Activated naive CD4-positive, alpha-beta T cell treated with anti-CD3 and anti-CD28 coated beads for 36 hours (primary cell): ENCODE data around the gene AMER2. TPM values are rescaled to one million over a fixed set of nuclear protein-coding genes. Genes with fewer than 3 reads are reported as not detected.

Experiments used
- CTCF ChIA-PET: fragments of 350-600 bp; sonication (Branson Sonifier 250); formaldehyde crosslinking; loops from one replicate; lab custom pipeline; 2021; ENCODE audit warnings: antibody characterized with exemption; lab: Charles Lee
- DNase-seq: peaks from one replicate; pipeline ENCODE4 v3.0.0-alpha.2; 2020
- H3K27ac Mint-ChIP-seq: one replicate; pipeline ENCODE4 v1.8.0; 2021; ENCODE audit warnings: mild to moderate bottlenecking, mixed read lengths
- H3K27me3 Mint-ChIP-seq: one replicate; pipeline ENCODE4 v1.8.0; 2021; ENCODE audit warnings: low read depth, mixed read lengths
- H3K36me3 Mint-ChIP-seq: one replicate; pipeline ENCODE4 v1.8.0; 2021; ENCODE audit warnings: low read depth, mixed read lengths
- H3K4me1 Mint-ChIP-seq: one replicate; pipeline ENCODE4 v1.8.0; 2021; ENCODE audit warnings: low read depth, mixed read lengths
- H3K4me3 Mint-ChIP-seq: one replicate; pipeline ENCODE4 v1.8.0; 2021; ENCODE audit warnings: mild to moderate bottlenecking, moderate library complexity, mixed read lengths
- H3K9me3 Mint-ChIP-seq: one replicate; pipeline ENCODE4 v1.8.0; 2021; ENCODE audit warnings: mixed read lengths
- intact Hi-C: fragments of 100-400 bp; cut with micrococcal nuclease; formaldehyde crosslinking; loops from one replicate; pipeline ENCODE4 v1.15.1; 2023
- total RNA-seq, 2 experiments: library from RNA; stranded (reverse); gene quantifications; one replicate each; pipeline ENCODE4 v1.2.3, GENCODE V29; 2021

The AMER2 gene, protein sequence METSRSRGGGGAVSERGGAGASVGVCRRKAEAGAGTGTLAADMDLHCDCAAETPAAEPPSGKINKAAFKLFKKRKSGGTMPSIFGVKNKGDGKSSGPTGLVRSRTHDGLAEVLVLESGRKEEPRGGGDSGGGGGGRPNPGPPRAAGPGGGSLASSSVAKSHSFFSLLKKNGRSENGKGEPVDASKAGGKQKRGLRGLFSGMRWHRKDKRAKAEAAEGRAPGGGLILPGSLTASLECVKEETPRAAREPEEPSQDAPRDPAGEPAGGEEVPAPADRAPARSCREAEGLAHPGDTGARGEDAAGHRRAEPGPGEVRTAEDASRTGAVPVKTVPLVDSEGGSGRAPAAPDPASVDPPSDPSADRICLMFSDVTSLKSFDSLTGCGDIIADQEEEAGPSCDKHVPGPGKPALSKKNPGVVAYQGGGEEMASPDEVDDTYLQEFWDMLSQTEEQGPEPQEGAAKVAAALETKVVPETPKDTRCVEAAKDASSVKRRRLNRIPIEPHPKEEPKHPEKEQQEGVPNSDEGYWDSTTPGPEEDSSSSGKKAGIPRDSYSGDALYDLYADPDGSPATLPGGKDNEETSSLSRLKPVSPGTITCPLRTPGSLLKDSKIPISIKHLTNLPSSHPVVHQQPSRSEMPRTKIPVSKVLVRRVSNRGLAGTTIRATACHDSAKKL
- not detected for total RNA-seq

- H3K4me1 Mint-ChIP-seq: peaks cover 11% of the 10 kb centered on the region
- intact Hi-C loops: no loop called here
- no peaks in the 10 kb centered on the region for H3K36me3 Mint-ChIP-seq
- peak within 1 kb of the TSS; percentile 63 for H3K4me3 Mint-ChIP-seq
- CTCF ChIA-PET: no interaction called here
- peaks cover 61% of the 10 kb centered on the region for H3K27me3 Mint-ChIP-seq
- no peak within 1 kb of the TSS for H3K27ac Mint-ChIP-seq
- DNase-seq: peak; percentile 10
- no peaks in the 10 kb centered on the region for H3K9me3 Mint-ChIP-seq
Observed at GRCh38 chr13:25171517-25172302, at the start of gene AMER2. Gene AMER2 (minus strand): TSS chr13:25172288. CDS start chr13:25171619, 669 bp downstream.

GRCh38 chr13:25218019-25218418 is 45.9 kb upstream of the AMER2 start:
- Mint-ChIP-seq H3K36me3 (no peaks in the 10 kb centered on the region), H3K4me1 (no peaks in the 10 kb centered on the region), H3K27me3 (peaks cover 8% of the 10 kb centered on the region), H3K27ac (no peak overlapping the region), H3K9me3 (no peaks in the 10 kb centered on the region), H3K4me3 (no peak overlapping the region)
- CTCF ChIA-PET: interaction anchor here (1.0 kb wide), 1 partner anchor 153 kb away, joined by 4 read pairs; no protein-coding TSS in a partner anchor
- DNase-seq: no peak
- intact Hi-C loops: loop anchor here (5.0 kb wide), 1 partner anchor 69 kb away; the partner anchor contains the start of gene MTMR6

DNA sequence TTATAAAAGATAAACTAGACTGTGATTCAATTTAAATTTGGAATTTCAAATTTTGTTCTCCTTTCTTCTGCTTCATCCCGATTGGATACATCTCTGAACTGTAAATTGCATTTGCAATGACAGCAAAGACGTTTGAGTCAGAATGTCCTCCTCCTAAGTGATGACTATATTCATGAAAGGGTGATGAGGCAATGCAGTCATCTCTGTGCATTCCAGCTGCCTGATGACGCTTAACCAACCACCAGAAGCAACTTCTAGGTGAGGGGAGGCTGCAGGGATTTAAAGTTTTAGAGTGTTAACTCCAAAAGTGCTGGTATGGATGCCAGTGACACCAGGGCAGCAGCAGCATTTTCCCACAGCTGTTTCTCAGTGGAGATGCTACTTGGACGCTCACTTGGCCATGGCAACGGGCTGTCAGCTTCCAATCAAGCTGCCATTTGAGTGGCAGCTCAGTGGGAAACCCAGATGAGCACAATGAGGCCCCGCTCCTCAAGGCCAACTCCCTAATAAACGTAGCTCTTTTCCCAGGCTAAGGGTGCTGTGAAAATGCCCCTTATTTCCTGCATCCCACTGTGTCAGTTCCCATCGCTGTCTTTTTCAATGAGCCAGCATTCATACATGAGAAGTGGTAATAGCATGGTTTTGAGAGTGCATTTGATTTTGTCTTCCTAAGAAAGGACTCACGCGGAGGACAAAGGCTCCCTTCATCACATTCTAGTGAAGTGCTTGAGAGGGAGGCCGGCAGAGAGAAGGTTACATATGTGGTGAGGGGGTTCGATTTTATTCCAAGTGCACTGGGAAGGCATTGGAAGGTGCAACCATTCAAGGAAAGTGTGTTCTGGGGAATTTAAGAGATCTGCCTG is 45.2 kb upstream of the AMER2 start:
- Mint-ChIP-seq H3K4me1 (no peaks in the 10 kb centered on the region), H3K9me3 (no peaks in the 10 kb centered on the region), H3K36me3 (no peaks in the 10 kb centered on the region), H3K4me3 (no peak overlapping the region), H3K27me3 (peaks cover 5% of the 10 kb centered on the region), H3K27ac (no peak overlapping the region)
- intact Hi-C loops: loop anchor here (5.0 kb wide), 1 partner anchor 70 kb away; the partner anchor contains the start of gene MTMR6
- CTCF ChIA-PET: interaction anchor here (1.0 kb wide), 1 partner anchor 154 kb away, joined by 4 read pairs; no protein-coding TSS in a partner anchor
- DNase-seq: no peak

GRCh38 chr13:25215253-25215575 is 43.1 kb upstream of the AMER2 start:
- Mint-ChIP-seq H3K4me1 (no peaks in the 10 kb centered on the region), H3K9me3 (no peaks in the 10 kb centered on the region)
- CTCF ChIA-PET: interaction anchor here (0.6 kb wide), 1 partner anchor 62 kb away, joined by 3 read pairs; no protein-coding TSS in a partner anchor

DNA sequence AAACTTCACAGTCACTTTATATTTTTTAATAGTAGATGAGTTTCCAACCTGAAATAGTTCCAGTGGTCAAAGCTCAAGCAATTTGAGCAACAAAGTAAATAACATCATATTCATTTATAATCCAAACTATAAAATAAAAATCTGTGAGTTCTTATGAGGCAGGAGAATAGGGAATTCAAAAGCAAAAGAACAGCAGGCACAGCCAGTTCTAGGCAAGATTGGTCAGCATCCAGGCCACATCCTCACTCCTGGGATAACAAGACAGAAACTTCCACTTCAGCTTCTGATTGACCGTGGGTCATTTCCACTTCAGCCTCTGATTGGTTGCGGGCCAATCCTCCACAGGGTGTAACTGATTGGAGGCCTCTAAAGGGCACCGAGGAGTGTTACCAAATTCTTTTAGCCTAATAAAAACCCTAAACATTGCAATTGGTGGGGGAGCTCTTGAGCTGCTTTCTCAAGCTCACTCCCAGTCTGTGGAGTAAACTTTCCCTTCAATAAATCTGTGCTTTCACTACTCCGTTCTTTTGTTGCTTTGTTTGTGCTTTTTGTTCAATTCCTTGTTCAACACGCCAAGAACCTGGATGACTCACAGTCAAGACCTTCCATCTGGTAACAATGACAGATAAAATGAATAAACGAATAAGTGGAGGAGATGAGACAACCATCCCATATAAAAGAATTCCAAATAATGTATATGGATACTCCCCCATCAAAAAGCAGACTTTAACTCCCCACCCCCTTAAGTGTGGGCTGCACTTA is 42.6 kb upstream of the AMER2 start:
- DNase-seq: no peak
- Mint-ChIP-seq H3K9me3 (no peaks in the 10 kb centered on the region), H3K36me3 (no peaks in the 10 kb centered on the region), H3K27me3 (peaks cover 5% of the 10 kb centered on the region), H3K4me3 (no peak overlapping the region), H3K27ac (no peak overlapping the region), H3K4me1 (no peaks in the 10 kb centered on the region)
- CTCF ChIA-PET: no interaction called here
- intact Hi-C loops: loop anchor here (5.0 kb wide), 1 partner anchor 73 kb away; the partner anchor contains the start of gene MTMR6

More at GRCh38 chr13:25215253-25215575, 43.1 kb upstream of the AMER2 start:
- Mint-ChIP-seq H3K36me3 (no peaks in the 10 kb centered on the region), H3K27me3 (peaks cover 5% of the 10 kb centered on the region), H3K27ac (no peak overlapping the region), H3K4me3 (no peak overlapping the region)
- DNase-seq: no peak
- intact Hi-C loops: loop anchor here (5.0 kb wide), 1 partner anchor 72 kb away; the partner anchor contains the start of gene MTMR6

GRCh38 chr13:25213715-25214114 is 41.6 kb upstream of the AMER2 start:
- CTCF ChIA-PET: no interaction called here
- H3K4me1 Mint-ChIP-seq: no peaks in the 10 kb centered on the region

DNA sequence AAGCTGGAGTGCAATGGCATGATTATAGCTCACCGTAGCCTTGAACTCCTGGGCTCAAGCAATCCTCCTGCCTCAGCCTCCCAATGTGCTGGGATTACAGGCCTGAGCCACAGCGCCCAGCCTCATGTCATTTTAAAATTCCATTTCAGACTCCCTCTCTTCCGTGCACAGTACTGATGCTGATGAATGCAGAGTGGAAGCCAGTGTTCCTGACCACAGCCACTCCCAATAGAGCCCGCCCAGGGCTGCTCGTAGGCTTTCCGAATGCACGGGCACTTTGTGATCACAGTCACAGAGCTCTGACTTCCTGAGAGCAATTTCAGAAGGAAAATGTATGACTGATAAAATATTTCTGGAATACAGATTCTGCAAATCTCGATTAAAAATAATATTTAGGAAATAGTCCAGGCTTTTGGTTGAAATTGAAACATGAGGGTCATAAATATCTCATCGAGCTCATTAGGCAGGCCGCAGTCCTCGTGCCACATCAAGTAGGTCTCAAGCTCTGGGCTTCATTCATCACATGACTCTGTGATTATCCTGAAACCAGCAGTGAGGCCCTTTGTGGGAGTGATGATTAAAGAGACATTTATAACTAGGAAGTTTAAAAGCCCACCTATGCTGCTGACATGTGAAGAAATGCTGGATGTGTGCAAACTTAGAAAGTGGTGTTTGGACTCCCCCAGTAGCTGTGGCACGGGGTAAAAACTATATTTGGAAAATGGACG is 38.9 kb upstream of the AMER2 start:
- H3K4me1 Mint-ChIP-seq: no peaks in the 10 kb centered on the region
- intact Hi-C loops: no loop called here
- no peak for DNase-seq
- CTCF ChIA-PET: no interaction called here
- no peak overlapping the region for H3K4me3 Mint-ChIP-seq
- H3K27ac Mint-ChIP-seq: no peak overlapping the region
- no peaks in the 10 kb centered on the region for H3K9me3 Mint-ChIP-seq
- peaks cover 5% of the 10 kb centered on the region for H3K27me3 Mint-ChIP-seq
- no peaks in the 10 kb centered on the region for H3K36me3 Mint-ChIP-seq

More at GRCh38 chr13:25213715-25214114, 41.6 kb upstream of the AMER2 start:
- no peak for DNase-seq
- Mint-ChIP-seq H3K27me3 (peaks cover 5% of the 10 kb centered on the region), H3K27ac (no peak overlapping the region), H3K9me3 (no peaks in the 10 kb centered on the region), H3K36me3 (no peaks in the 10 kb centered on the region), H3K4me3 (no peak overlapping the region)
- intact Hi-C loops: no loop called here

- Mint-ChIP-seq H3K36me3 (no peaks in the 10 kb centered on the region), H3K27ac (no peak overlapping the region), H3K4me1 (peaks cover 3% of the 10 kb centered on the region), H3K4me3 (no peak overlapping the region), H3K27me3 (peaks cover 6% of the 10 kb centered on the region), H3K9me3 (no peaks in the 10 kb centered on the region)
- DNase-seq: no peak
- CTCF ChIA-PET: no interaction called here
- intact Hi-C loops: no loop called here
Observed at GRCh38 chr13:25207291-25207810, 35.3 kb upstream of the AMER2 start.

DNA sequence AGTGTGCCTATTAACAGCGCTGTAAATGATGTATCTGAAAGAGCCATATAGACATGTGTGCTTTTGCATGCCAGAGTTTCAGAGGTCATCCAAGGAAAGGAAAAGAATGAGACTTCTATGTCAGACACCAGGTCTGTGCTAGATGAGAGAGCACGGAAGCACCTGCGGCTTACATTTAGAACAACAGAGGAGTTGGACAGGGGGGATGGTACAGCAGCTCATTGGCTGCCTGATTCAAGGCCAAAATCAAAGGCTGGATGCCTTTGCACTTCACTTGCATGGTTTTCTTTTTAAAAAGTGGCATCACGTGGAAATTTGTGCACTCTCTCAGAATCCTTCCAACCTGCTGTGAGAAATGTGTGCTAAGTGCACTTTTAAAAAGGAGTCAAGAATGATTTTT is 32.8 kb upstream of the AMER2 start:
- Mint-ChIP-seq H3K27ac (no peak overlapping the region), H3K9me3 (no peaks in the 10 kb centered on the region), H3K4me1 (peaks cover 3% of the 10 kb centered on the region), H3K36me3 (no peaks in the 10 kb centered on the region), H3K4me3 (no peak overlapping the region), H3K27me3 (peaks cover 10% of the 10 kb centered on the region)
- DNase-seq: no peak
- CTCF ChIA-PET: no interaction called here
- intact Hi-C loops: no loop called here

- CTCF ChIA-PET: no interaction called here
- Mint-ChIP-seq H3K4me3 (no peak overlapping the region), H3K36me3 (no peaks in the 10 kb centered on the region), H3K4me1 (peaks cover 3% of the 10 kb centered on the region), H3K9me3 (no peaks in the 10 kb centered on the region), H3K27ac (no peak overlapping the region), H3K27me3 (peaks cover 10% of the 10 kb centered on the region)
- intact Hi-C loops: no loop called here
- DNase-seq: no peak
Observed at GRCh38 chr13:25203127-25203740, 31.1 kb upstream of the AMER2 start.
